ENCODE data around the gene PDSS2. TPM values are rescaled to one million over a fixed set of nuclear protein-coding genes. Genes with fewer than 3 reads are reported as not detected.

Gene PDSS2
- total RNA-seq, 2 donors from 2014 or later = 8.2 to 13.7 TPM

- Mint-ChIP-seq H3K4me3 (no peak overlapping the region), H3K27me3 (ENCODE audit: insufficient read depth) (no peaks in the 10 kb centered on the region), H3K36me3 (ENCODE audit: low read depth) (no peaks in the 10 kb centered on the region), H3K9me3 (no peaks in the 10 kb centered on the region), H3K4me1 (peaks cover 14% of the 10 kb centered on the region), H3K27ac (no peak overlapping the region)
- H3K27ac ChIP-seq (ENCODE audit: low read depth, low read length) = no peak overlapping the region
- no peaks in the 10 kb centered on the region for H3K9me3 ChIP-seq (ENCODE audit: control insufficient read depth, low read length)
- DNase-seq = no peak
- H3K9ac ChIP-seq (ENCODE audit: extremely low read depth, low read length, poor library complexity, severe bottlenecking) = no peak overlapping the region
- H3K4me1 ChIP-seq (ENCODE audit: control insufficient read depth, insufficient read depth, low read length) = peaks cover 3% of the 10 kb centered on the region
- no peak for TF ChIP-seq CTCF (conservative IDR thresholded peaks at IDR 0.05)
- H3K36me3 ChIP-seq (ENCODE audit: control insufficient read depth, insufficient read depth, low read length) = no peaks in the 10 kb centered on the region
- WGBS, 2 experiments (ENCODE audit: insufficient coverage in 1 of 2, insufficient read length in 1 of 2) = 74 to 94% methylated on average over 2 of the region's 2 CpGs
- no peaks in the 10 kb centered on the region for H3K27me3 ChIP-seq (ENCODE audit: control insufficient read depth, insufficient read depth, low read length, poor library complexity, severe bottlenecking)
- no peak overlapping the region for H3K4me3 ChIP-seq (ENCODE audit: low read length)
These were observed 125.9 kb downstream of the PDSS2 start for GRCh38 chr6:107333491-107333890.

- H3K9ac ChIP-seq (ENCODE audit: extremely low read depth, low read length, poor library complexity, severe bottlenecking) = no peak overlapping the region
- H3K27ac ChIP-seq (ENCODE audit: low read depth, low read length) = no peak overlapping the region
- Mint-ChIP-seq H3K4me3 (no peak overlapping the region), H3K36me3 (ENCODE audit: low read depth) (no peaks in the 10 kb centered on the region), H3K9me3 (no peaks in the 10 kb centered on the region), H3K27me3 (ENCODE audit: insufficient read depth) (no peaks in the 10 kb centered on the region), H3K27ac (no peak overlapping the region), H3K4me1 (peaks cover 8% of the 10 kb centered on the region)
- no peaks in the 10 kb centered on the region for H3K36me3 ChIP-seq (ENCODE audit: control insufficient read depth, insufficient read depth, low read length)
- no peaks in the 10 kb centered on the region for H3K4me1 ChIP-seq (ENCODE audit: control insufficient read depth, insufficient read depth, low read length)
- H3K27me3 ChIP-seq (ENCODE audit: control insufficient read depth, insufficient read depth, low read length, poor library complexity, severe bottlenecking) = no peaks in the 10 kb centered on the region
- H3K4me3 ChIP-seq (ENCODE audit: low read length) = no peak overlapping the region
- WGBS, 2 experiments (ENCODE audit: insufficient coverage in 1 of 2, insufficient read length in 1 of 2) = 92 to 98% methylated on average over 5 of the region's 5 CpGs
- no peak for TF ChIP-seq CTCF (conservative IDR thresholded peaks at IDR 0.05)
- no peak for DNase-seq
- no peaks in the 10 kb centered on the region for H3K9me3 ChIP-seq (ENCODE audit: control insufficient read depth, low read length)
These were observed 127.7 kb downstream of the PDSS2 start for GRCh38 chr6:107331409-107332386.

DNA sequence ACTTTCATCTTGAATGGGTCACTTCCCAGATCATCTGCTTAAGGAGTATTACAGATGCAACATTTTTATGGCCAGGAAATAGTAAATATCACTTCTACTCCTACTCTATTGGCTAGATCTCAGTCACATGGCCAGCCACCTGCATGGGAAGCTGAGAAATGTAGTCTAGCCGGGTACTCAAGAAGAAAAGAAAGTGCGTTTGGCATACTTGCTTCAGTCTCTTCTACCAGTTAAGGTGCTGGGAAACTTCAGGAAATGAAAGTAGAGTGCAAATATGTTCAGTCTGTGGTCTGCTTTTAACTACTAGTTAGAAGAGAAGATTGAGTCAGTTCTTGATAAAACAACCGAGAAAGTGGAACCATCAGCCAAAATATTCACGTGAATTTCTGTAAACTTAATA lies 129.2 kb downstream of the PDSS2 start:
- peaks cover 5% of the 10 kb centered on the region for H3K36me3 Mint-ChIP-seq (ENCODE audit: low read depth)
- 95 to 100% methylated on average over 1 to 3 of the region's 4 CpGs for WGBS, 2 experiments (ENCODE audit: insufficient coverage in 1 of 2, insufficient read length in 1 of 2)

More for the DNA sequence above, 129.2 kb downstream of the PDSS2 start:
- H3K4me3 ChIP-seq (ENCODE audit: low read length) = no peak overlapping the region
- no peak for DNase-seq
- H3K4me1 ChIP-seq (ENCODE audit: control insufficient read depth, insufficient read depth, low read length) = no peaks in the 10 kb centered on the region
- H3K9ac ChIP-seq (ENCODE audit: extremely low read depth, low read length, poor library complexity, severe bottlenecking) = no peak overlapping the region
- no peak overlapping the region for H3K27ac Mint-ChIP-seq
- H3K27me3 Mint-ChIP-seq (ENCODE audit: insufficient read depth) = no peaks in the 10 kb centered on the region
- no peaks in the 10 kb centered on the region for H3K27me3 ChIP-seq (ENCODE audit: control insufficient read depth, insufficient read depth, low read length, poor library complexity, severe bottlenecking)
- peaks cover 8% of the 10 kb centered on the region for H3K4me1 Mint-ChIP-seq
- H3K4me3 Mint-ChIP-seq = no peak overlapping the region
- H3K36me3 ChIP-seq (ENCODE audit: control insufficient read depth, insufficient read depth, low read length) = no peaks in the 10 kb centered on the region
- peaks cover 5% of the 10 kb centered on the region for H3K9me3 Mint-ChIP-seq
- H3K27ac ChIP-seq (ENCODE audit: low read depth, low read length) = no peak overlapping the region
- H3K9me3 ChIP-seq (ENCODE audit: control insufficient read depth, low read length) = peaks cover 5% of the 10 kb centered on the region
- no peak for TF ChIP-seq CTCF (conservative IDR thresholded peaks at IDR 0.05)
